NCI-H524 treated with DMSO at 0.1 percent for 48 hours (cell line): ENCODE measurements around the gene ACBD4.

Experiments
- DNase-seq: peaks from one replicate; lab custom pipeline; 2025; lab: John Stamatoyannopoulos, UW

ACBD4 gene

DNA sequence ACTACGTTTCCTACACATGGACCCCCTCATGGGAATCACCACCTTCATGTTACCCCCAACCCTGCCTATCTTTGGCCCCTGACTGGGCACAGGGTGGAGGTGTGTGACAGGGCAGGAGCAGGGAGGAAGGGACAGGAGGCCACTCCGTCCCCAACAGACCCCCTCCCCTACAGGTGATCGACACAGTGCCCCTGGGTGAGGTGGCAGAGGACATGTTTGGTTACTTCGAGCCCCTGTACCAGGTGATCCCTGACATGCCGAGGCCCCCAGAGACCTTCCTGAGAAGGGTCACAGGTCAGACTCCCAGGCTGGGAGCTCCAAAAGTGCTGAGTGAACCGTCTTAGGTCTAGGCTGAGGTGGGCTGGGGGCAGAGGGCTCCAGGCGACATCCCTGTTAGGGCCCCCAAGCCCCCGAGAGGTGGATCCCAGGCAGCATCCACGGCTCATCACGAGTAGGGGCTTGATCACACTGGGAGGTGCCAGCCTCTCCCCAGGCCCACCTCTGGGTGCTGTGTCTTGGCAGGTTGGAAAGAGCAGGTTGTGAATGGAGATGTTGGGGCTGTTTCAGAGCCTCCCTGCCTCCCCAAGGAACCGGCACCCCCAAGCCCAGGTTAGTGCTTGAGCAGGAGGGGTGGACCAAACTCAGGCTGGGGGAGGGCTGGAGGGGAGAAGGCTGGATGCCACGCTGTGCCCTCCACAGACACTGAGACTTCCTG, 1.5 kb downstream of the ACBD4 start:
- no peak for DNase-seq

DNA sequence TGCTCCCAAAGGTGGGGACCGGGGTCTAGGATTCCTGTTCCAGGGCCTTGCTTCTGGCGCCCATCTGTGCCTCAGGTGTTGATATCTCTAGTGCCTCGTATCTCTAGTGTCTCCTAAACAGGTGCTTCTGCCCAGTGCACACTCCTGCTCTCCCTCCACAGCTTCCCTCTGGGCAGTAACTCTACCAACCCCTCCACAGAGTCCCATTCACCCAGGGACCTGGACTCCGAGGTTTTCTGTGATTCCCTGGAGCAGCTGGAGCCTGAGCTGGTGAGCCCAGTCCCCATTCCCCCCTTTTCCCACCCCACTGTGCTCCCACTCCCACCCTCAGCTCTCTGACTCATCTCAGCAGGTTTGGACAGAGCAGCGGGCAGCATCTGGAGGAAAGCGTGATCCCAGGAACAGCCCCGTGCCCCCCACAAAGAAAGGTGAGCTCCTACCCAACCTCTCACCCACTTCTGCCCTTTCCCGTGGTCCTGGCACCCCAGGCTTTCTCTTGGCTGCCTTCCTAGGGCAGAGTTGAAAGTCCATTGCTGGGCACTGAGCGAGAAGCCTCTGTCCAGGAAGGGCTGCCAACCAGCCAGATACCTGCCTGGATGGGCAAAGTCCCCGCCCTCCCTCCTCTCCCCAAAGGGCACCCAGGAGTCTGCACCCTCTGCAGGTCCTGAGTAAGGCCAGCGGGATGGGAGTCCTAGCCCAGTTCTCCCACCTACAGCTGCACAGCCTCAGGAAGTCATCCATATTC, 2.2 kb downstream of the ACBD4 start:
- DNase-seq = no peak

GRCh38 chr17:45138911-45139532, 3.5 kb downstream of the ACBD4 start:
- DNase-seq = no peak

- DNase-seq = no peak
Measured at GRCh38 chr17:45139533-45139920, 4.0 kb downstream of the ACBD4 start.

DNA sequence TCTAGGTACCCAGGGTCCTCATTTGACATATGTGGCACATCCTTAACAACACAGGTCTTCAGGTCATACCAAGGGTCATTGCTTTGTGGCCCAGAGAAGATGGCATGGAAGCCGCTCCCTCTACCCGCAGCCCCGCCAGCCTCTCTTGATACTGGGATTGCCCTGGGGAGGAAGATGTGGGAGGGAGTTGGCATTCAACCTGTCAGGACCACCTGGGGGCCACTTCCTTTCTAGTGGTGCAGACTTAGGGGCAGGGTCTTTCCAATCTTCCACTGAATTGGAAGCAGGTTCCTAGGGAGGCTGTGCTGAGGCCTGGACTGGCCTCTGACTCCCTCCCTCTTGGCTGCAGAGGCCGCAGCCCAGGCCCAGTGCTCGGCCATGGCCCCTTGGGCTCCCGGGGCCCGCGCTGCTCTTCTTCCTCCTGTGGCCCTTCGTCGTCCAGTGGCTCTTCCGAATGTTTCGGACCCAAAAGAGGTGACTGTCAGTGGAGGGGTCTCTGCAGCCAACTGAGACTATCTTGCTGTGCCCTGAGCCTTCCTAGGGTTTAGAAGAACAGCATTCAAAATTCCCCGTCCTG, 7.7 kb downstream of the ACBD4 start:
- DNase-seq = no peak

GRCh38 chr17:45143767-45144198, 8.3 kb downstream of the ACBD4 start:
- DNase-seq = no peak

DNA sequence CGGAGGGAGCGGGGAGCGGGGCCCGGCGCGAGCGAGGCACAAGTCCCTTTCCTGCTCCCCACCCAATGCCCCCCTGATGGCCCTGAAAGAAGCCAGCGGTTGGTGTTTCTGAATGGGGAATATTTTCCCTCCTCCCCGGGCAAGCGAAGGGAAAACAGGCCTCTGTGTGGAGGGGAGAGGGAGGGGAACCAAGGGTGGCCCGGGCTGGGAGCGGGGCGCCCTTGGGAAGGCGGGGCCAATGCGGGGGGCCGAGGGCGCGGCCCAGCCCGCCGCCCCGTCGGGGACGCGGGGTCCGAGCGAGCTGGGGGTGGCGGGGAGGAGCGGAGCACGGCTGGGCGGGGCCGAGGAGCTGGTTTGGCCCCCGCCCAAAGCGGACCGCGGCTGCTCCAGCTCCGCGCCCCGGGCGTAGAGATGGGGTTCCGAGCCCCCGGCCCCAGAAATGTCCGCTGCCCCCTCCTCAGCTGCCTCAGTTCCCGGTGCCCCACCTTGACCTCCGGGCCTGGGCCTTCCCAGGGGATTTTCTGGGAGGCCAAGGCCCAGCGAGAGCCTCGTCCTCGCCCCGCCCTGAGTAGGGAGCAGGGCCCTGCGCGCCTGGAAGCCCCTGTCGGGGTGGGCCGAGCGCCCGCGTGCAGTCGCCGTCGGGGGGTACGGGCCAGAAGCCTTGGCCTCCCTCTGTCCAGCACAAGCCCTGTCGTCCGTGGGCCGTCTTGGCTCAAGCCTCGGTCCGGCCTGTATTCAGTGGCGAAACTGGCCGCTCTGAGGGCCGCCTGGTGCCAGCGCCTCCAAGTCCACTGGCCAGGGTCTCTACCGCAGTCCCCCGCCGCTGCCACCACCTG, 8.9 kb downstream of the ACBD4 start:
- no peak for DNase-seq

DNA sequence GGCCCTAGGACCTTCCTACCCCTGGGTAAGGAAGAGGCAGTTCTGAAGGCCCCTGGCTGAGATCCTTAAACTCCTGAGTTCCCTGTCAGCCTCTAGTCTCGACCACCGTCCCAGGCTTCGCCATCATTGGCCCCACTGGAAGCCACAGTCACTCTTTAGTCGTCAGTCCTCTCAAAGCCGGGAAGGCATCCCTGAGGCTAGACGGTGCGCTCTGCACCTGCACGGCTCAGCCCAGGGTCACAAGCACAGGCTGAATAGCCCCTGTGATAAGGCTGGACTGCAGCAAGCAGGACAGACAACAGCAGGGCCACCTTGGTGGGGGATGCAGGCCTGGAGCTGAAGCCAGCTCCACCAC, 9.5 kb downstream of the ACBD4 start:
- DNase-seq = no peak

DNA sequence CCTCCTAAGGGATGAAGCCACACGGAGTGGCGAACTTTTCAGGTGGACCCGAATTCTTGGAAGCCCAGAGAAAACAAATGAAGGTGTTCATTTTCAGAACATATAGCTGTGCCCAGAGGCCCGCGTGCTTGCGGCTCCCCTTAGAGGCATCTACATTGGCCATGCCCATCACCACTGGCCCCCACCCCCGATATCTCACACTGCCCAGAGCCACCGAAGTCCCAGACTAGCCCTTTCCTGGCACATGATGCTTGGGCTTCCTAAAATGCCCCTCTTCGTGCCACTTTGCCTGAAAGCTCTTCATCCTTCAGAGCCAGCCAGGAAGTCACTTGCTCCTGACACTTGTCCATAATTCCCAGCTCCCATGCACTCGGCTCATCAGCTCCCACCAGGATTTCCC, 10.7 kb downstream of the ACBD4 start:
- DNase-seq = no peak

- DNase-seq = no peak
Measured at GRCh38 chr17:45146592-45146889, 11.1 kb downstream of the ACBD4 start.

DNA sequence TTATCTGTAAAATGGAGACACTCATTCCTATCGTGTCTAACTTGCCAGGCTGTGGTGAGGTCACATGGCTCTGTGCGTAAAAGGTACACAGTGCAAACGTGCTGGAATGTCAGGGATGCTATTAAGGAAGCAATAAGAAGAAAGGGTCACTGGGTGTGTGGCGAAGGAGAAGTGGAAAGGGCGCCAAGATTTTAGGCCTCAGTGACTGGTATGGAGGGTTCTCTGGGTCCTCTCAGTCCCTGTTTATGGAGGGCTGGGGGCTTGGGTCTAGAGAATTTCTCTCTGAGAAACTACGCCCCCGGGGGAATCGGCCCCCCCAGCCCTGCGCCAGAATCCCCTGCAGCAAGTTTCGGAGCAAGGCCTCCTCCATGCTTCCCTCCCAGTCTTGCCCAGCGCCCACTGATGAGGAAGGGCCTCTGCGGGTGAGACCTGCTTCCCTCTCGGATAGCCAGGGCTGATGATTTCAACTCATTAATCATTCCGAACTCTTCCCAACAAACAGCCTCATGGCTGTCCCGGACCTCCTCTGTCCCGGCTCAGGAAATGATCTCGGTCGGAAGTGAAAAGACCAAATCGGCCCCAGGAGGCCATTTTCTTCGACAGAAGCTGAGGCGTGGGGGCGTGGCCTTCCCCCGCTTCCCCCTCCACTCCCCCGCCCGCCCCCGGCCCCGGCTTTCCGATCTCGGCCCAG, 11.5 kb downstream of the ACBD4 start:
- no peak for DNase-seq

DNA sequence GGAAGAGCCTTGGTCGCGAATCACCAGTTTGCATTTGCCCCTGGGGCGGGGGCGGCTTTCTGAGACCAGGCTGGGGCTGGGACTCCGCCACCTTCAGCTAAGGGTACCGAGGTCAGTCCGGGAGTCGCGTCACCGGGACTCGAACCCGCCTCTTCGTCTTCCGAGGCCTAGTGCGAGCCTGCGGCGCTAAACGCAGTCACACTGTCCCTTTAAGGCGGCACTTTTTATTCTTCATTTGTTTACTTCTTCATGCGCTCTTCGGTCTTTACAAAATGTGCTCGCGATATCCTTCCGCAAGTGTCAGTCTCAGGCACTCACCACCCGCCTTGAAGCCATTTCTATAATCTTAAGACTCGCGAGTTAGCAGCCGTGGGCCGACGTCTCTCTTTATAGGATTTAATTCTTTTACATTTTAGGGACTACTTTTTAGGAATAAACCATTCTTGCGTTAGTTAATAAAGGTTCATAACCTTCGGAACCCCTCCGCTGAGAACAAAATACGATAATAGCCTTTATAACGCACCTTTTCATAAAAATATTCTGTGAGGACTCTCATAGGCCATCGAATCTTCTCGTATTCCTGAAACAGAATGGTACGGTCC, 12.2 kb downstream of the ACBD4 start:
- DNase-seq = peak; percentile 98

- peak; percentile 99 for DNase-seq
Measured at GRCh38 chr17:45148183-45149036, 12.9 kb downstream of the ACBD4 start, which contains the start of gene HEXIM1. HEXIM1 (plus strand) TSS chr17:45148475; CDS start chr17:45149191, 716 bp downstream.

DNA sequence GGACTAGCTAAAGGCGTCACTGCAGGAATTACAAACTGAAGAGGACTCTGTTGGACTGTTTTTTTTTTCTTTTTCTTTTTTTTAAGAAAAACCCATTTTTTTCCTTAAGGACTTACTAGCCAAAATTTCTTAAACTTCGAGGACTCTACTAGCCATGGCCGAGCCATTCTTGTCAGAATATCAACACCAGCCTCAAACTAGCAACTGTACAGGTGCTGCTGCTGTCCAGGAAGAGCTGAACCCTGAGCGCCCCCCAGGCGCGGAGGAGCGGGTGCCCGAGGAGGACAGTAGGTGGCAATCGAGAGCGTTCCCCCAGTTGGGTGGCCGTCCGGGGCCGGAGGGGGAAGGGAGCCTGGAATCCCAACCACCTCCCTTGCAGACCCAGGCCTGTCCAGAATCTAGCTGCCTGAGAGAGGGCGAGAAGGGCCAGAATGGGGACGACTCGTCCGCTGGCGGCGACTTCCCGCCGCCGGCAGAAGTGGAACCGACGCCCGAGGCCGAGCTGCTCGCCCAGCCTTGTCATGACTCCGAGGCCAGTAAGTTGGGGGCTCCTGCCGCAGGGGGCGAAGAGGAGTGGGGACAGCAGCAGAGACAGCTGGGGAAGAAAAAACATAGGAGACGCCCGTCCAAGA, 13.7 kb downstream of the ACBD4 start:
- DNase-seq = peak; percentile 76

DNA sequence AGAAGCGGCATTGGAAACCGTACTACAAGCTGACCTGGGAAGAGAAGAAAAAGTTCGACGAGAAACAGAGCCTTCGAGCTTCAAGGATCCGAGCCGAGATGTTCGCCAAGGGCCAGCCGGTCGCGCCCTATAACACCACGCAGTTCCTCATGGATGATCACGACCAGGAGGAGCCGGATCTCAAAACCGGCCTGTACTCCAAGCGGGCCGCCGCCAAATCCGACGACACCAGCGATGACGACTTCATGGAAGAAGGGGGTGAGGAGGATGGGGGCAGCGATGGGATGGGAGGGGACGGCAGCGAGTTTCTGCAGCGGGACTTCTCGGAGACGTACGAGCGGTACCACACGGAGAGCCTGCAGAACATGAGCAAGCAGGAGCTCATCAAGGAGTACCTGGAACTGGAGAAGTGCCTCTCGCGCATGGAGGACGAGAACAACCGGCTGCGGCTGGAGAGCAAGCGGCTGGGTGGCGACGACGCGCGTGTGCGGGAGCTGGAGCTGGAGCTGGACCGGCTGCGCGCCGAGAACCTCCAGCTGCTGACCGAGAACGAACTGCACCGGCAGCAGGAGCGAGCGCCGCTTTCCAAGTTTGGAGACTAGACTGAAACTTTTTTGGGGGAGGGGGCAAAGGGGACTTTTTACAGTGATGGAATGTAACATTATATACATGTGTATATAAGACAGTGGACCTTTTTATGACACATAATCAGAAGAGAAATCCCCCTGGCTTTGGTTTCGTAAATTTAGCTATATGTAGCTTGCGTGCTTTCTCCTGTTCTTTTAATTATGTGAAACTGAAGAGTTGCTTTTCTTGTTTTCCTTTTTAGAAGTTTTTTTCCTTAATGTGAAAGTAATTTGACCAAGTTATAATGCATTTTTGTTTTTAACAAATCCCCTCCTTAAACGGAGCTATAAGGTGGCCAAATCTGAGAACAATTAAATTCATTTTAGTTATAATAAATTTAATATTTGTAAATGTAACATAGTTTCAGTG, 14.5 kb downstream of the ACBD4 start:
- no peak for DNase-seq

DNA sequence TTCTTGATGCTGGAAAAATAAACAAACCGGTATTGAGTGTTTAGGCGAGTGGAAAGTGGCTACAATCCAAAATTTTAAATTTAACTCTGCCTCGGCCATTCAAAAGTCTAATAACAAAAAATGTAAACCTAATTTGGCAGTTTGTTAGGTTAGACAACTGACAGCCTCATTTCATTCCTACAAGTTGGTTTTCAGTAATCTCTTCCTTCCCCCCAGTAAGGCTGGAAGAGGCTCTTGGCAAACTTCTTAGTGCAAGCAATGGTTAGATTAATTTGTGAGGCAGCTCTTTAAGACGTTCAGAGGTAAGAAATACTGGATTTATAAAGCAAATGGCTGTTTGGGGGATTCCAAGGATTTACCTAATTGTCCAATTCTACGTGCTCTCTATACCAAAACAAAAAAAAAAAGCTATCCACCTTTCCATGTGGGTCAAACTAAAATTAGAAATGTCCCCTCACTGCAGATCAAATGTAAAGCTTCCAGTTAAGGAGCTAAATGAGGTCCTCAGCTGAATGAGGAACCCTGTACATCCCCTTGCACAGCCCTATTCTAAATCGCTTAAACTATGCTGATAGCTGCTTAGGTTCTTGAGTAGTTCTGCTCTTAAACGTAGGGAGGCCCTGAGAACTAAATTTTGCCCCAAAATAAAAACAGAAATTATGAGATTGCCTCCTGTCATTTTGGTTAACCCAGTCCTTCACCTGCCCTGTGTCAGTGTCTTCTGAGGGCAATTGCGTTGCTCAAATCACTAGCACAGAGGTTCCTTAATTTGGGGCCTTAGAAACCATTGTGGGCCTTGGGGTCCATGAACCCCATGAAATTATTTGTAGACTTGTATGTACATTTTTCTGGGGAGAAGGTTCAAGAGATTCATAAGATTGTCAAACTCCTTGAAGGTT, 15.7 kb downstream of the ACBD4 start:
- DNase-seq = no peak

DNA sequence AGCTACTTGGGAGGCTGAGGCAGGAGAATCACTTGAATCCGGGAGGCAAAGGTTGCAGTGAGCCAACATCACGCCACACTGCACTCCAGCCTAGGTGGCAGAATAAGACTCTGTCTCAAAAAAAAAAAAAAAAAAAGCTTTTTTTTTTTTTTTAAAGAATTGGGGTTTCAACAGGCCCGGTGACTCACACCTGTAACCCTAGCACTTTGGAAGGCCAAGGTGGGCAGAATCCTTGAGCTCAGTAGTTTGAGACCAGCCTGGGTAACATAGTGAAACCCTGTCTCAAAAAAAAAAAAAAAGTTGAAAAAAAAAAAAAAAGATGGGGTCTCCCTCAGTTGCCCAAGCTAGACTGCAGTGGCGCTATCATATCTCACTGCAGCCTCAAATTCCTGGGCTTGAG, 19.5 kb downstream of the ACBD4 start:
- DNase-seq = no peak
